Measurements from ENCODE around the gene RTN4.

RTN4 gene

DNA sequence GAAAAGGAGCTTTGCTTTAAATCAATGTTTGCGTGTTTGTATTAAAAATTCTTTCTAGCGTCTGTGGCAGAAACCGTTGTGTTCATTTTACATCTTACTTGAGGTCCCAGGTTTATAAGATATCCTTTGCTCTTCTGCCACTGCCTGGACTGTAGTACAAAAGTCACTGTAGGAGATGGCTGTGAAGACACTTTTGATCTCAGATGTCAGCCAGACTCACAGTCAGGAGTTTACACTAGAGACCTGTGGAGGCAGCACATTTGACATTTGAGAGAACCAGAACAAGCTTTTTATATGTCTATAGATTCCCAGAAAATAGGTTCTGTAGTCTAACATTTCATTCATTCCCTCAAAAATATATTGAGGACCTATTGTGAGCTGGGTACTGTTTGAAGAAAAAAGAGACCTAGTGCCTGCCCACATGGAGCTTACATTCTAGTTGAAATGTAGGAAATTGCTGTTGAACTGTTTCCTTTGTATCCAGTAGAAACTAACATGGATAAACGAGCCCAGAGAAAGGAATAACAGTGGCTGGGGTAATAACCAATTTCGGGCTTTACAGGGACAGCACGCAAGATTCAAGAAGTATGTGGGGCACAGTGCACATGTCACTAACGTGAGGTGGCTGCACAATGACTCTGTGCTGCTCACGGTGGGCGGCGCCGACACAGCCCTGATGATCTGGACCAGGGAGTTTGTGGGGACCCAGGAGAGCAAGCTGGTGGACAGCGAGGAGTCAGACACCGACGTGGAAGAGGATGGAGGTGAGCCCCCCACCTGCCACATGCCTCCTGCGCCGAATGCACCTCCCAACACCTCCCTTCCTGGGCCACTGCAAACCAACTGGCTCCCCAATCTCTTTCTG, 122.3 kb downstream of the RTN4 start:
- H2AFZ ChIP-seq (ENCODE audit: low read length), result no peak overlapping the region
- no peak overlapping the region for H3K4me2 ChIP-seq (ENCODE audit: low read length)
- no peak overlapping the region for H3K4me3 ChIP-seq (ENCODE audit: low read depth, low read length, poor library complexity, severe bottlenecking)
- no peaks in the 10 kb centered on the region for H3K4me1 ChIP-seq (ENCODE audit: insufficient read depth, low read length, severe bottlenecking)
- H3F3A ChIP-seq (ENCODE audit: insufficient read depth, low read length), result no peaks in the 10 kb centered on the region
- no peak overlapping the region for H3K27ac ChIP-seq (ENCODE audit: low read depth, low read length, poor library complexity, severe bottlenecking)
- no peak overlapping the region for H3K9ac ChIP-seq (ENCODE audit: low read length)
- no peaks in the 10 kb centered on the region for H4K20me1 ChIP-seq (ENCODE audit: insufficient read depth, low read length)
- H3K27me3 ChIP-seq (ENCODE audit: insufficient read depth, low read length), result no peaks in the 10 kb centered on the region
- peaks cover 79% of the 10 kb centered on the region for H3K36me3 ChIP-seq (ENCODE audit: insufficient read depth, low read length)
- H3K9me2 ChIP-seq (ENCODE audit: low read depth, low read length), result no peaks in the 10 kb centered on the region
- no peaks in the 10 kb centered on the region for H3K79me2 ChIP-seq (ENCODE audit: insufficient read depth, low read length)
- no peak for TF ChIP-seq EZH2 (IDR thresholded peaks at IDR 0.05; ENCODE audit: borderline replicate concordance, low read length)
- TF ChIP-seq, protein P1, sequence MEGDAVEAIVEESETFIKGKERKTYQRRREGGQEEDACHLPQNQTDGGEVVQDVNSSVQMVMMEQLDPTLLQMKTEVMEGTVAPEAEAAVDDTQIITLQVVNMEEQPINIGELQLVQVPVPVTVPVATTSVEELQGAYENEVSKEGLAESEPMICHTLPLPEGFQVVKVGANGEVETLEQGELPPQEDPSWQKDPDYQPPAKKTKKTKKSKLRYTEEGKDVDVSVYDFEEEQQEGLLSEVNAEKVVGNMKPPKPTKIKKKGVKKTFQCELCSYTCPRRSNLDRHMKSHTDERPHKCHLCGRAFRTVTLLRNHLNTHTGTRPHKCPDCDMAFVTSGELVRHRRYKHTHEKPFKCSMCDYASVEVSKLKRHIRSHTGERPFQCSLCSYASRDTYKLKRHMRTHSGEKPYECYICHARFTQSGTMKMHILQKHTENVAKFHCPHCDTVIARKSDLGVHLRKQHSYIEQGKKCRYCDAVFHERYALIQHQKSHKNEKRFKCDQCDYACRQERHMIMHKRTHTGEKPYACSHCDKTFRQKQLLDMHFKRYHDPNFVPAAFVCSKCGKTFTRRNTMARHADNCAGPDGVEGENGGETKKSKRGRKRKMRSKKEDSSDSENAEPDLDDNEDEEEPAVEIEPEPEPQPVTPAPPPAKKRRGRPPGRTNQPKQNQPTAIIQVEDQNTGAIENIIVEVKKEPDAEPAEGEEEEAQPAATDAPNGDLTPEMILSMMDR (IDR thresholded peaks at IDR 0.05; ENCODE audit: low read length), result no peak
- no peaks in the 10 kb centered on the region for H3K9me3 ChIP-seq (ENCODE audit: low read length)

DNA sequence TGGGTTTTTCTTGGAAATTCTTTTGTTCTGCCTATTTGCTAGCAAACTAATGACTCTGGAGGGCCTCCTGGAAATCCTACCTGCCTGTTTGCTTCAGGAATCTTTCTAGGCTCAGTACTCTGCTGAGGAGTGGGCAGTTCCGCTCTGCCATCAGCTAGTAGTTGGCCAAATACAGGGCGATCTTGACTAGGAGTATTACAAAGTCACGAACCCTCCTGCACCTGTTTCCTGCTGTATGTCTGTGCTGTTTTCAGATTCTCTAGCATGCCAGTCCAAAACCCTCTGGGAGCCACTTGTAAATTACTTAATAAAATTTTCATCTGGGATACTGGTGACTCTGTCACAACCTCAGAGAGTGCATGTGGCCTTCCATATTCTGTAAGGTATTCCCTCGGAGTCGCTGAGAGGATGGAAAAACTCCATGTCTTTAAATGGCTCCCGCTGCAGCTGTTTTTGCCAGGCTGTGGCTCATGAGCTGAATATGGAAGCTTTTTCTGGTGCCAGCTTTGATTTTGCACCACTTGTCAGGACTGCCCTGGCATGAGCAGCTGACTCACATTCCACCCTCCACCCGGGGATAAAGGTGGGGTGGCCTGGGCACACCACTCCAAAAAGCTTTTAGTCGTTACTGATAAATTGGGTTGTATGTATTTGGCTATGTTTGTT, 123.0 kb downstream of the RTN4 start:
- H3K9ac ChIP-seq (ENCODE audit: low read length), result no peak overlapping the region
- H4K20me1 ChIP-seq (ENCODE audit: insufficient read depth, low read length), result no peaks in the 10 kb centered on the region
- no peaks in the 10 kb centered on the region for H3K9me3 ChIP-seq (ENCODE audit: low read length)
- no peak overlapping the region for H3K4me2 ChIP-seq (ENCODE audit: low read length)
- no peaks in the 10 kb centered on the region for H3K4me1 ChIP-seq (ENCODE audit: insufficient read depth, low read length, severe bottlenecking)
- H3K36me3 ChIP-seq (ENCODE audit: insufficient read depth, low read length), result peaks cover 75% of the 10 kb centered on the region
- H2AFZ ChIP-seq (ENCODE audit: low read length), result no peak overlapping the region
- no peak overlapping the region for H3K27ac ChIP-seq (ENCODE audit: low read depth, low read length, poor library complexity, severe bottlenecking)
- TF ChIP-seq, protein P1 (IDR thresholded peaks at IDR 0.05; ENCODE audit: low read length), result no peak
- no peak for TF ChIP-seq EZH2 (IDR thresholded peaks at IDR 0.05; ENCODE audit: borderline replicate concordance, low read length)
- H3K9me2 ChIP-seq (ENCODE audit: low read depth, low read length), result no peaks in the 10 kb centered on the region
- no peaks in the 10 kb centered on the region for H3K79me2 ChIP-seq (ENCODE audit: insufficient read depth, low read length)
- no peak overlapping the region for H3K4me3 ChIP-seq (ENCODE audit: low read depth, low read length, poor library complexity, severe bottlenecking)
- no peaks in the 10 kb centered on the region for H3K27me3 ChIP-seq (ENCODE audit: insufficient read depth, low read length)
- H3F3A ChIP-seq (ENCODE audit: insufficient read depth, low read length), result no peaks in the 10 kb centered on the region

DNA sequence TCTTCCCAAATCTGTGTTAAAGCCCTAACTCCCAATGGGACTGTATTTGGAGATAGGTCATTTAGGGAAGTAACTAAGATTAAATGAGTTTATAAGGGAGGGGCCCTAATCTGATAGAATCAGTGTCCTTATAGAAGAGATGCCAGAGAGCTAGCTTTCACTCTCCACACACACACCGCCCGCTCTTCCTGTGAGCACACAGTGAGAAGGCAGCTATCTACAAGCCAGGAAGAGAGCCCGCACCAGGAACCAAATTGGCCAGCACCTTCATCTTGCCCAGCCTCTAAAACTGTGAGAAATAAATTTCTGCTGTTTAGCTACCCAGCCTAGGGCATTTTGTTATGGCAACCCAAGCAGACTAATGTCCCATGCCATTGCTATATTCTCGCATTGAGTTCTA, 125.2 kb downstream of the RTN4 start:
- no peak for TF ChIP-seq EZH2 (IDR thresholded peaks at IDR 0.05; ENCODE audit: borderline replicate concordance, low read length)
- TF ChIP-seq, protein P1 (IDR thresholded peaks at IDR 0.05; ENCODE audit: low read length), result no peak
- H3K4me3 ChIP-seq (ENCODE audit: low read depth, low read length, poor library complexity, severe bottlenecking), result no peak overlapping the region

More for the DNA sequence above, 125.2 kb downstream of the RTN4 start:
- Histone ChIP-seq H3K4me1 (ENCODE audit: insufficient read depth, low read length, severe bottlenecking) (no peaks in the 10 kb centered on the region), H3K27ac (ENCODE audit: low read depth, low read length, poor library complexity, severe bottlenecking) (no peak overlapping the region), H3K9me3 (ENCODE audit: low read length) (peaks cover 11% of the 10 kb centered on the region), H3K79me2 (ENCODE audit: insufficient read depth, low read length) (no peaks in the 10 kb centered on the region), H3K9ac (ENCODE audit: low read length) (no peak overlapping the region), H3K4me2 (ENCODE audit: low read length) (no peak overlapping the region), H3K27me3 (ENCODE audit: insufficient read depth, low read length) (no peaks in the 10 kb centered on the region), H4K20me1 (ENCODE audit: insufficient read depth, low read length) (no peaks in the 10 kb centered on the region), H2AFZ (ENCODE audit: low read length) (no peak overlapping the region), H3K9me2 (ENCODE audit: low read depth, low read length) (no peaks in the 10 kb centered on the region), H3F3A (ENCODE audit: insufficient read depth, low read length) (no peaks in the 10 kb centered on the region), H3K36me3 (ENCODE audit: insufficient read depth, low read length) (peaks cover 78% of the 10 kb centered on the region)
